Occipital lobe (tissue), 1 donor: ENCODE measurements around the gene SP7. TPM values are rescaled to one million over a fixed set of nuclear protein-coding genes. Genes with fewer than 3 reads are reported as not detected.

Source experiments
- total RNA-seq: library from RNA; depleted of rRNA; stranded (reverse); fragments of >200 nt; gene quantifications from one replicate; pipeline ENCODE4 v1.2.3, GENCODE V29; 2014

Gene SP7
- total RNA-seq, 1 donor from 2014 or later, result not detected

Other genes starting within 250 kb of the SP7 start
- 6.2 TPM for gene IGFBP6, start 238.7 kb downstream of the SP7 start, total RNA-seq
- not detected for gene SOAT2, start 232.9 kb downstream of the SP7 start, total RNA-seq
- gene ZNF740, start 155.6 kb downstream of the SP7 start, total RNA-seq, result 19.7 TPM
- gene CSAD, start 155.4 kb downstream of the SP7 start, total RNA-seq, result 26.0 TPM
- gene ITGB7, start 129.1 kb downstream of the SP7 start, total RNA-seq, result not detected
- 7.6 TPM for gene RARG, start 104.1 kb downstream of the SP7 start, total RNA-seq
- gene ESPL1, start 68.1 kb downstream of the SP7 start, total RNA-seq, result 1.7 TPM
- 423 TPM for gene PFDN5, start 40.8 kb downstream of the SP7 start, total RNA-seq
- gene MYG1, start 36.7 kb downstream of the SP7 start, total RNA-seq, result 39.5 TPM
- gene AAAS, start 14.7 kb downstream of the SP7 start, total RNA-seq, result 28.9 TPM
- 14.8 TPM for gene SP1, start 43.8 kb upstream of the SP7 start, total RNA-seq
- not detected for gene AMHR2, start 87.5 kb upstream of the SP7 start, total RNA-seq
- 5.9 TPM for gene PRR13, start 105.4 kb upstream of the SP7 start, total RNA-seq
- 181 TPM for gene PCBP2, start 115.7 kb upstream of the SP7 start, total RNA-seq
- 30.9 TPM for gene MAP3K12, start 163.1 kb upstream of the SP7 start, total RNA-seq
- gene TARBP2, start 164.9 kb upstream of the SP7 start, total RNA-seq, result 28.1 TPM
- gene NPFF, start 171.1 kb upstream of the SP7 start, total RNA-seq, result not detected